Smooth muscle cell (in vitro differentiated cells): ENCODE data around the gene BCAS3. TPM values are rescaled to one million over a fixed set of nuclear protein-coding genes. Genes with fewer than 3 reads are reported as not detected.

Source experiments
- DNase-seq: peaks from one replicate; lab custom pipeline; 2025; ENCODE audit not compliant: unreplicated experiment; lab: John Stamatoyannopoulos, UW
- H2AFZ ChIP-seq: fragments of 200-600 bp; sonication (generic); 2 replicates; pipeline ENCODE4 v1.6.0; 2016; ENCODE audit warnings: antibody characterized with exemption, low read depth, mild to moderate bottlenecking
- H3F3A ChIP-seq: fragments of 200-600 bp; sonication (generic); 2 replicates; pipeline ENCODE4 v1.6.0; 2017; ENCODE audit warnings: antibody characterized with exemption, low read depth
- H3K27ac ChIP-seq: fragments of 200-600 bp; sonication (generic); 2 replicates; pipeline ENCODE4 v1.5.1; 2016; ENCODE audit warnings: low read depth, mild to moderate bottlenecking
- H3K27me3 ChIP-seq: fragments of 200-600 bp; sonication (generic); 2 replicates; pipeline ENCODE4 v1.6.1; 2016; ENCODE audit warnings: low read depth, mild to moderate bottlenecking
- H3K36me3 ChIP-seq: fragments of 200-600 bp; sonication (generic); 2 replicates; pipeline ENCODE4 v1.5.1; 2016; ENCODE audit warnings: low read depth
- H3K4me1 ChIP-seq: fragments of 200-600 bp; sonication (generic); 2 replicates; pipeline ENCODE4 v1.5.1; 2016; ENCODE audit warnings: low read depth
- H3K4me2 ChIP-seq: fragments of 200-600 bp; sonication (generic); 2 replicates; pipeline ENCODE4 v1.6.0; 2016; ENCODE audit warnings: mild to moderate bottlenecking
- H3K4me3 ChIP-seq: fragments of 200-600 bp; sonication (generic); 2 replicates; pipeline ENCODE4 v1.5.1; 2016; ENCODE audit warnings: mild to moderate bottlenecking
- H3K79me2 ChIP-seq: fragments of 200-600 bp; sonication (generic); 2 replicates; pipeline ENCODE4 v1.6.0; 2016; ENCODE audit warnings: low read depth, mild to moderate bottlenecking
- H3K9ac ChIP-seq: fragments of 200-600 bp; sonication (generic); 2 replicates; pipeline ENCODE4 v1.6.0; 2016; ENCODE audit warnings: low read depth
- H3K9me3 ChIP-seq: fragments of 200-600 bp; sonication (generic); replicated peaks from 2 replicates; pipeline ENCODE4 v1.5.1; 2016; ENCODE audit warnings: low read depth
- H4K20me1 ChIP-seq: fragments of 200-600 bp; sonication (generic); 2 replicates; pipeline ENCODE4 v1.6.0; 2016; ENCODE audit warnings: low read depth
- WGBS: methylation state at CpG from one replicate; pipeline ENCODE4 v1.1.7; 2016; ENCODE audit warnings: low lambda C conversion rate; 5-methylcytosine and 5-hydroxymethylcytosine counted together
- polyA plus RNA-seq: library from polyadenylated mRNA; unstranded; fragments of >200 nt; fragmentation: Nextera tagmentation; extraction: Ambion mirVana; gene quantifications from 2 replicates; pipeline ENCODE4 v1.2.1, GENCODE V29; 2016
- total RNA-seq: library from RNA; depleted of rRNA; stranded (reverse); fragments of >200 nt; gene quantifications from 2 replicates; pipeline ENCODE4 v1.2.3, GENCODE V29; 2014
- TF ChIP-seq, protein P1 (sequence below): fragments of 200-600 bp; sonication (generic); IDR thresholded peaks from 2 replicates; pipeline ENCODE4 v1.5.1; 2017; ENCODE audit warnings: borderline replicate concordance, mild to moderate bottlenecking, antibody characterized with exemption; ENCODE audit not compliant: insufficient read depth, poor library complexity, severe bottlenecking

BCAS3 gene
- total and polyA plus RNA-seq, 2 experiments from 2014 or later = 17.2 to 54.5 TPM

DNA sequence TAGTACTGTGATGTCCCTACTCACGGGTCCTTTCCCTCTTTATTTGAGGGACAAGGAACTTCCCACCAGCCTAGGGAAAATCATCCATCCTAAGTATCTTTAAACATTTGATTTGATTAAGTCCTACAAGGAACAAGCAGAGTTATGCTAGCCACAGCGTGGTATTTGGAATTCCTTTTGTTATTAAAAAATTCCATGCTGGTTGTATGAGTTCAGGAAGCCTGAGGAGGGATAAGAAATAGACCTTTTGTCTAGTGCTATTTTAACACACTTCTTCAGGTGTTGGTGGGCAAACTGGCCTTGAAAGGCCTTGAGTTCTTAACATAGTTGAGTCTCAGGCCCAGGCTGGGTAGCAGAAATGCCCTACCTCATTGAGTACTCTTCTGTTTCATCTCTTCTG is 616.6 kb downstream of the BCAS3 start:
- H3K4me1 ChIP-seq = peaks cover 19% of the 10 kb centered on the region
- WGBS = 73% methylated on average over 2 of the region's 2 CpGs
- DNase-seq = no peak
- H3K27me3 ChIP-seq = no peaks in the 10 kb centered on the region
- H3K4me2 ChIP-seq = peak overlapping the region; percentile 62
- no peak overlapping the region for H3K4me3 ChIP-seq
- H3K9me3 ChIP-seq = no peaks in the 10 kb centered on the region
- H4K20me1 ChIP-seq = no peaks in the 10 kb centered on the region
- peak overlapping the region; percentile 62 for H3K9ac ChIP-seq
- H3K27ac ChIP-seq = peak overlapping the region; percentile 84
- H3K79me2 ChIP-seq = no peaks in the 10 kb centered on the region
- H3K36me3 ChIP-seq = no peaks in the 10 kb centered on the region
- H2AFZ ChIP-seq = no peak overlapping the region
- TF ChIP-seq, protein P1, sequence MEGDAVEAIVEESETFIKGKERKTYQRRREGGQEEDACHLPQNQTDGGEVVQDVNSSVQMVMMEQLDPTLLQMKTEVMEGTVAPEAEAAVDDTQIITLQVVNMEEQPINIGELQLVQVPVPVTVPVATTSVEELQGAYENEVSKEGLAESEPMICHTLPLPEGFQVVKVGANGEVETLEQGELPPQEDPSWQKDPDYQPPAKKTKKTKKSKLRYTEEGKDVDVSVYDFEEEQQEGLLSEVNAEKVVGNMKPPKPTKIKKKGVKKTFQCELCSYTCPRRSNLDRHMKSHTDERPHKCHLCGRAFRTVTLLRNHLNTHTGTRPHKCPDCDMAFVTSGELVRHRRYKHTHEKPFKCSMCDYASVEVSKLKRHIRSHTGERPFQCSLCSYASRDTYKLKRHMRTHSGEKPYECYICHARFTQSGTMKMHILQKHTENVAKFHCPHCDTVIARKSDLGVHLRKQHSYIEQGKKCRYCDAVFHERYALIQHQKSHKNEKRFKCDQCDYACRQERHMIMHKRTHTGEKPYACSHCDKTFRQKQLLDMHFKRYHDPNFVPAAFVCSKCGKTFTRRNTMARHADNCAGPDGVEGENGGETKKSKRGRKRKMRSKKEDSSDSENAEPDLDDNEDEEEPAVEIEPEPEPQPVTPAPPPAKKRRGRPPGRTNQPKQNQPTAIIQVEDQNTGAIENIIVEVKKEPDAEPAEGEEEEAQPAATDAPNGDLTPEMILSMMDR = no peak
- peaks cover 12% of the 10 kb centered on the region for H3F3A ChIP-seq

DNA sequence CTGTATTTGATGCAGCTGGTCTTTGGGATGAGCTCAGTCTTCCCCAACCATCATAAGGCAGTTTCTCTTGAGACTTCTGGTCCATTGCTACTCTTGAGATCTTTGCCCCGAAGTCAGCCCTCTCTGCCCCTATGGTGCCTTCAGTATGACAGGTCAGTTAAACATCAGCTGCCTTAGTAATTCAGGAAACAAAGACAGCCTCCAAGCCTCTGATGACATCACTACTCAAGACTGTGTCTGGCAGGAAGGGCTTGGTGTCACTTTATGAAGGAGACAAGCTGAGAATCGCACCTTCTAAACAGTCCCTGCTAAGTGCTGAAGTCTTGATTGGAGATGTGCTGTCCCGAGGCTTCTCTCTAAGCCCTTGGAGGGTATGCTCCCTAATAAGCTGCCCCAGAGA is 617.1 kb downstream of the BCAS3 start:
- WGBS = 6% methylated on average over 3 of the region's 3 CpGs
- Histone ChIP-seq H3K36me3 (no peaks in the 10 kb centered on the region), H3K9me3 (no peaks in the 10 kb centered on the region), H3K27me3 (no peaks in the 10 kb centered on the region), H3K27ac (peak overlapping the region; percentile 84), H3K9ac (peak overlapping the region; percentile 62), H3K4me3 (no peak overlapping the region), H3K4me2 (peak overlapping the region; percentile 62), H3F3A (peaks cover 11% of the 10 kb centered on the region), H3K79me2 (no peaks in the 10 kb centered on the region), H4K20me1 (no peaks in the 10 kb centered on the region), H2AFZ (no peak overlapping the region), H3K4me1 (peaks cover 14% of the 10 kb centered on the region)
- no peak for DNase-seq
- TF ChIP-seq, protein P1 = no peak

DNA sequence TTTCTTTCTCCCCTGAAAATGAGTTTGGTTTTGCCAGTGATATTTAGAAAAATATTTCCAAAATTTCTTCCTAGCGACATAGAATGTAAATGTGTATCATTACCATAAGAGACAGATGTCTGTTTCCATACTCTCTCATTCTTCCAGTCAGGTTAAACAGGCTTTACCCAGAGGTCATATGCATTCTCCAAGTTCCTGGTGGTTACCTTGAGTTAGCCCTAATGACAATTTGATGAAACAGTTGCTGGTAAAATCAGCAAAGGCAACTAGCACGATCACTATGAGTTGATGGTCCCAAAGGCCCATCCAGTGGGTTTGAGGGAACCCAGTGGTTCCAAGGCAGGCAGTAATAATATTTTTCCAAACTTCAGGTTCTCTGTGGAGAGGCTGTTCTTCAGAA is 618.4 kb downstream of the BCAS3 start:
- H2AFZ ChIP-seq = no peak overlapping the region
- no peaks in the 10 kb centered on the region for H4K20me1 ChIP-seq
- H3K9ac ChIP-seq = no peak overlapping the region
- no peak overlapping the region for H3K4me2 ChIP-seq
- DNase-seq = no peak
- no peaks in the 10 kb centered on the region for H3K27me3 ChIP-seq
- H3K36me3 ChIP-seq = no peaks in the 10 kb centered on the region
- H3K27ac ChIP-seq = no peak overlapping the region
- H3F3A ChIP-seq = peaks cover 6% of the 10 kb centered on the region
- no peaks in the 10 kb centered on the region for H3K9me3 ChIP-seq
- H3K79me2 ChIP-seq = no peaks in the 10 kb centered on the region
- TF ChIP-seq, protein P1 = no peak
- 80% methylated on average over 2 of the region's 2 CpGs for WGBS
- no peak overlapping the region for H3K4me3 ChIP-seq
- peaks cover 8% of the 10 kb centered on the region for H3K4me1 ChIP-seq

DNA sequence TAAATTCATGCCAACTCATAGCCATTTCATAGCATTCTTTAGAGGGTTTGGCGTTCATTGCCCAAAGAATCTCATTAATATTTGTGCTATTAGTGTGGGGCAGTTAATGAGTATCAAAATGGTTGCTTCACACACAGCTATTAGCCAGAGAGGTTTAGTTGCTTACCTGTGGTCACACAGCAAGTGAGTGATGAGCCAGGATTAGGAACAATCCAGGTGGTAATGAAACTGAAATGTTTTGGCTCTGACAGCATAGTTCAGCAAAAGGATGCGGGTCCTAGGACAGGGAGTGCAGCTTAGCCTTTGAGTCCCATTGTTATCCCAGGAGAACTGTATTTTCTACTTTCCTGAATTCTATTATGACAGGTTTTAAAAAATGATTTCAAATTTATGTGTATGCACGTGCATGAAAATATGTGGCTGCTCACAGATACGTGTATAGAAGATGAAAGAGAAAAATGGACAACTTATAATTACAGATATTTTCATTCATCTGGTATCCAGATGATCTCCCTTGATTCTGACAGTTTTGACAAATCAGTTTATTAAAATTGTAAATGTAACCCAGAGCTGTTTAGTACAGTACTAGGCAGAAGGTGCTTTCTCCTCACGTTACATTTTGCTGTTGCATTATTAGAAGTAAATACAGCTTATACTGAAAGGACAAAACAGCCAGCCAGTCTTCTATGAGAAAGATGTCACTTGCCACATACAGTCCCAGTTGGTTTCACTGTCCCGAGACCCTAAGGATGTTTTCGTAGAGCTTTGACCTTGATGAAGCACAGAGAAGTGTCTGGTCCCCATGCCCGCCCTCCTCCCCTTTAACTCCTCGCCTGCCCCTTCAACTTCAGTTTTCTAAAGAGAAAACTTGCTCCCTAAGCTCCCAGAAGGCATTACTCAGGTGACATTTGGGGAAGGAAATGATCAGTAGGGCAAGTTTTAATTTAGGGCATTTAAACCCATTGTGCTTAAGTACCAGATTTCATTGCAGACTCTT is 622.2 kb downstream of the BCAS3 start:
- H3K4me3 ChIP-seq = no peak overlapping the region
- TF ChIP-seq, protein P1 = no peak
- no peaks in the 10 kb centered on the region for H3K9me3 ChIP-seq
- no peak overlapping the region for H3K9ac ChIP-seq
- 75% methylated on average over 9 of the region's 9 CpGs for WGBS
- no peaks in the 10 kb centered on the region for H3K27me3 ChIP-seq
- H3K79me2 ChIP-seq = no peaks in the 10 kb centered on the region
- no peak overlapping the region for H3K27ac ChIP-seq
- no peaks in the 10 kb centered on the region for H4K20me1 ChIP-seq
- H2AFZ ChIP-seq = no peak overlapping the region
- H3F3A ChIP-seq = no peaks in the 10 kb centered on the region
- H3K36me3 ChIP-seq = no peaks in the 10 kb centered on the region
- no peak for DNase-seq
- H3K4me2 ChIP-seq = no peak overlapping the region
- no peaks in the 10 kb centered on the region for H3K4me1 ChIP-seq
